ENCODE data around the gene TUBGCP2.

- TF ChIP-seq, protein P1, sequence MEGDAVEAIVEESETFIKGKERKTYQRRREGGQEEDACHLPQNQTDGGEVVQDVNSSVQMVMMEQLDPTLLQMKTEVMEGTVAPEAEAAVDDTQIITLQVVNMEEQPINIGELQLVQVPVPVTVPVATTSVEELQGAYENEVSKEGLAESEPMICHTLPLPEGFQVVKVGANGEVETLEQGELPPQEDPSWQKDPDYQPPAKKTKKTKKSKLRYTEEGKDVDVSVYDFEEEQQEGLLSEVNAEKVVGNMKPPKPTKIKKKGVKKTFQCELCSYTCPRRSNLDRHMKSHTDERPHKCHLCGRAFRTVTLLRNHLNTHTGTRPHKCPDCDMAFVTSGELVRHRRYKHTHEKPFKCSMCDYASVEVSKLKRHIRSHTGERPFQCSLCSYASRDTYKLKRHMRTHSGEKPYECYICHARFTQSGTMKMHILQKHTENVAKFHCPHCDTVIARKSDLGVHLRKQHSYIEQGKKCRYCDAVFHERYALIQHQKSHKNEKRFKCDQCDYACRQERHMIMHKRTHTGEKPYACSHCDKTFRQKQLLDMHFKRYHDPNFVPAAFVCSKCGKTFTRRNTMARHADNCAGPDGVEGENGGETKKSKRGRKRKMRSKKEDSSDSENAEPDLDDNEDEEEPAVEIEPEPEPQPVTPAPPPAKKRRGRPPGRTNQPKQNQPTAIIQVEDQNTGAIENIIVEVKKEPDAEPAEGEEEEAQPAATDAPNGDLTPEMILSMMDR (IDR thresholded peaks at IDR 0.05; ENCODE audit: insufficient read depth, low read depth, low read length), result no peak
- TF ChIP-seq EZH2 (IDR thresholded peaks at IDR 0.05; ENCODE audit: insufficient read depth, low read length), result no peak
These were observed 55.2 kb downstream of the TUBGCP2 start for GRCh38 chr10:133253361-133253955.
